HepG2 (cell line): ENCODE measurements around the gene PCDHGB3. TPM values are rescaled to one million over a fixed set of nuclear protein-coding genes. Genes with fewer than 3 reads are reported as not detected.

Experiments used
- ATAC-seq: fragments of 200-7000 bp; cut with Tn5 transposase; 3 replicates; pipeline ENCODE4 v1.9.1; 2020; ENCODE audit warnings: mild to moderate bottlenecking, moderate library complexity
- BruUV-seq: library from RNA; stranded (reverse); fragments of 400-500 nt; replicated peaks from 2 replicates; lab custom pipeline; 2021; lab: Mats Ljungman, UMichigan
- CTCF ChIA-PET: fragments of 300-600 bp; formaldehyde crosslinking; extraction: SDS; loops from one replicate; lab custom pipeline; 2021; ENCODE audit warnings: low total read pairs, inconsistent platforms, low intra/inter-chr PET ratio; lab: Yijun Ruan, JAX
- POLR2A ChIA-PET: fragments of 350-600 bp; sonication (Branson Sonifier 250); formaldehyde crosslinking; loops from one replicate; lab custom pipeline; 2020; ENCODE audit warnings: antibody characterized with exemption, inconsistent platforms; lab: Yijun Ruan, JAX
- DNase-seq: peaks from one replicate; pipeline ENCODE4 v3.0.0-alpha.2; 2015; ENCODE audit warnings: low spot score
- FAIRE-seq: peaks from 3 replicates; lab custom pipeline; 2011; peaks lifted over from hg19 to GRCh38; lab: Jason Lieb, UNC
- H2AFZ ChIP-seq: one replicate; pipeline ENCODE4 v1.6.1; 2011; ENCODE audit warnings: low read length, inconsistent platforms
- H3K27ac ChIP-seq: fragments of 300-600 bp; 3 replicates; pipeline ENCODE4 v1.8.0; 2011; ENCODE audit warnings: mixed run types, mild to moderate bottlenecking, mixed read lengths, low read length, inconsistent platforms; ENCODE audit not compliant: insufficient read depth; ENCODE audit errors: extremely low read length
- H3K27me3 ChIP-seq, 2 experiments: fragments of 200-600 bp in 1 of 2; 2 replicates in 1 of 2; 3 replicates in 1 of 2; pipeline versions ENCODE4 v1.6.0 to v1.8.0; 2011; ENCODE audit warnings: low read length in 2 of 2, mild to moderate bottlenecking in 2 of 2, moderate library complexity in 2 of 2, inconsistent platforms in 1 of 2; ENCODE audit not compliant: insufficient read depth in 2 of 2, control insufficient read depth in 1 of 2
- H3K36me3 ChIP-seq, 2 experiments: fragments of 200-600 bp in 1 of 2; replicated peaks in 1 of 2; 2 replicates in 1 of 2; 3 replicates in 1 of 2; pipeline versions ENCODE4 v1.5.1 to v1.8.0; 2011; ENCODE audit warnings: low read length in 2 of 2, inconsistent platforms in 1 of 2; ENCODE audit not compliant: insufficient read depth in 2 of 2, control insufficient read depth in 1 of 2
- H3K4me1 ChIP-seq: 2 replicates; pipeline ENCODE4 v1.5.1; 2012; ENCODE audit warnings: low read length, inconsistent platforms; ENCODE audit not compliant: insufficient read depth
- H3K4me2 ChIP-seq: 2 replicates; pipeline ENCODE4 v1.6.0; 2011; ENCODE audit warnings: low read depth, low read length, inconsistent platforms
- H3K4me3 ChIP-seq, 3 experiments: fragments of 200-600 bp in 1 of 3; sonication (generic), shearing (Covaris generic) in 1 of 3; replicated peaks in 1 of 3; 2 replicates each; pipeline ENCODE4 v1.5.1; 2011 to 2016; ENCODE audit warnings: low read length in 3 of 3, inconsistent platforms in 2 of 3, low read depth in 2 of 3, mild to moderate bottlenecking in 2 of 3, control low read depth in 1 of 3, mixed read lengths in 1 of 3; ENCODE audit not compliant: insufficient read depth in 1 of 3
- H3K79me2 ChIP-seq: one replicate; pipeline ENCODE4 v1.6.1; 2011; ENCODE audit warnings: low read length, inconsistent platforms; ENCODE audit not compliant: insufficient read depth
- H3K9ac ChIP-seq: 2 replicates; pipeline ENCODE4 v1.6.0; 2011; ENCODE audit warnings: mild to moderate bottlenecking, low read depth, low read length, inconsistent platforms; ENCODE audit not compliant: insufficient read depth
- H3K9me3 ChIP-seq: 2 replicates; pipeline ENCODE4 v1.5.1; 2012; ENCODE audit warnings: mild to moderate bottlenecking, low read length
- H4K20me1 ChIP-seq: 2 replicates; pipeline ENCODE4 v1.6.0; 2011; ENCODE audit warnings: inconsistent platforms, mild to moderate bottlenecking, low read length, moderate library complexity; ENCODE audit not compliant: insufficient read depth
- DZIP1 ChIP-seq: sonication (generic); formaldehyde crosslinking; IDR thresholded peaks from 2 replicates; pipeline ENCODE4 v1.5.0; 2020; ENCODE audit warnings: mild to moderate bottlenecking, missing genetic modification reagents
- HMGXB3 ChIP-seq: sonication (generic); formaldehyde crosslinking; IDR thresholded peaks from 2 replicates; pipeline ENCODE4 v1.4.0; 2020; ENCODE audit warnings: missing genetic modification reagents, borderline replicate concordance
- ZMAT5 ChIP-seq: sonication (generic); formaldehyde crosslinking; IDR thresholded peaks from 2 replicates; pipeline ENCODE4 v1.5.0; 2020; ENCODE audit warnings: mild to moderate bottlenecking, low read depth, missing genetic modification reagents, borderline replicate concordance
- ZNF484 ChIP-seq: sonication (generic); formaldehyde crosslinking; IDR thresholded peaks from 2 replicates; pipeline ENCODE4 v1.5.1; 2020; ENCODE audit warnings: mild to moderate bottlenecking, low read depth, missing genetic modification reagents, borderline replicate concordance
- ZNF772 ChIP-seq: sonication (generic); formaldehyde crosslinking; IDR thresholded peaks from 2 replicates; pipeline ENCODE4 v1.5.0; 2020; ENCODE audit warnings: mild to moderate bottlenecking, missing genetic modification reagents
- WGBS: methylation state at CpG from one replicate; pipeline ENCODE4 v1.1.6; 2017; ENCODE audit warnings: low lambda C conversion rate; 5-methylcytosine and 5-hydroxymethylcytosine counted together
- in situ Hi-C: cut with HindIII; loops from 2 replicates; pipeline ENCODE4 v1.10.0; 2017; ENCODE audit warnings: low pct_unique_long_range_greater_than_20kb; ENCODE audit not compliant: extremely low pct_ligation_motif_present
- intact Hi-C: fragments of 100-400 bp; cut with micrococcal nuclease; formaldehyde crosslinking; loops from one replicate; pipeline ENCODE4 v1.10.0; 2022; ENCODE audit not compliant: unreplicated experiment
- polyA plus RNA-seq, 8 experiments: library from polyadenylated mRNA; depleted of rRNA in 3 of 8; stranded (reverse) in 7 of 8; unstranded in 1 of 8; fragments of >200 nt; fragmentation: Illumina TruSeq in 4 of 8; extraction: Trizol in 4 of 8; gene quantifications; 2 replicates each; pipeline versions ENCODE4 v1.2.1 to v1.2.3, GENCODE V29; 2011 to 2016; ENCODE audit warnings: low read depth in 4 of 8, missing spikeins in 1 of 8, mixed read lengths in 1 of 8; ENCODE audit not compliant: insufficient read depth in 1 of 8
- total RNA-seq, 5 experiments: library from RNA; depleted of rRNA; stranded (reverse); fragments of >200 nt; fragmentation: Illumina TruSeq; extraction: Trizol; gene quantifications; 2 replicates each; pipeline ENCODE4 v1.2.3, GENCODE V29; 2016; ENCODE audit warnings: low read depth in 1 of 5

PCDHGB3 gene
- total and polyA plus RNA-seq, 2 of the 13 experiments (the other 11 are each of a cell fraction or from before 2014, with no cell fraction given), result 0.40 to 0.44 TPM

- H2AFZ ChIP-seq, result no peak overlapping the region
- no peaks in the 10 kb centered on the region for H3K27me3 ChIP-seq
- in situ Hi-C loops, result no loop called here
- POLR2A ChIA-PET, result no interaction called here
- ATAC-seq (no peak), DNase-seq (no peak), FAIRE-seq (no peak)
- peaks cover 5% of the 10 kb centered on the region; the same call in 1 of the 2 replicates for H3K4me1 ChIP-seq
- intact Hi-C loops, result no loop called here
- H3K27ac ChIP-seq, result no peak overlapping the region
- no peak overlapping the region for H3K9ac ChIP-seq
- H3K4me3 ChIP-seq, result no peak overlapping the region
- BruUV-seq, result no TSS peak
- CTCF ChIA-PET, result no interaction called here
- TF ChIP-seq DZIP1 (CRISPR knock-in tag) (no peak), ZMAT5 (CRISPR knock-in tag) (no peak), HMGXB3 (CRISPR knock-in tag) (no peak), ZNF772 (no peak), ZNF484 (CRISPR knock-in tag) (no peak)
- 92% methylated on average over 53 of the region's 77 CpGs for WGBS
- no peaks in the 10 kb centered on the region for H3K79me2 ChIP-seq
- no peak overlapping the region for H3K4me2 ChIP-seq
- no peaks in the 10 kb centered on the region for H3K36me3 ChIP-seq
- no peaks in the 10 kb centered on the region for H4K20me1 ChIP-seq
- H3K9me3 ChIP-seq, result peaks cover 33% of the 10 kb centered on the region
Measured at GRCh38 chr5:141389153-141390042, 19.4 kb downstream of the PCDHGB3 start.
